ENCODE data around the gene PRKCB. TPM values are rescaled to one million over a fixed set of nuclear protein-coding genes. Genes with fewer than 3 reads are reported as not detected.

The PRKCB gene
- total RNA-seq, 2 experiments from 2014 or later = 21.0 to 51.6 TPM

GRCh38 chr16:23920446-23920845 is 84.7 kb downstream of the PRKCB start:
- H3K9me3 ChIP-seq (ENCODE audit: low read length) = no peaks in the 10 kb centered on the region
- H3K9me2 ChIP-seq (ENCODE audit: insufficient read depth, low read length) = no peaks in the 10 kb centered on the region
- intact Hi-C loops (cut with micrococcal nuclease; ENCODE audit: unreplicated experiment) = no loop called here
- no peaks in the 10 kb centered on the region for H3K36me3 ChIP-seq (ENCODE audit: insufficient read depth, low read length)
- no TSS peak for BruUV-seq (replicated peaks)
- H2AFZ ChIP-seq (ENCODE audit: low read length) = no peak overlapping the region
- H4K20me1 ChIP-seq (ENCODE audit: insufficient read depth, low read length) = no peaks in the 10 kb centered on the region
- no peak for DNase-seq (ENCODE audit: low spot score)
- no peak for TF ChIP-seq EZH2phosphoT487 (IDR thresholded peaks at IDR 0.05; ENCODE audit: borderline replicate concordance, low read depth, low read length)
- TF ChIP-seq, protein P1, sequence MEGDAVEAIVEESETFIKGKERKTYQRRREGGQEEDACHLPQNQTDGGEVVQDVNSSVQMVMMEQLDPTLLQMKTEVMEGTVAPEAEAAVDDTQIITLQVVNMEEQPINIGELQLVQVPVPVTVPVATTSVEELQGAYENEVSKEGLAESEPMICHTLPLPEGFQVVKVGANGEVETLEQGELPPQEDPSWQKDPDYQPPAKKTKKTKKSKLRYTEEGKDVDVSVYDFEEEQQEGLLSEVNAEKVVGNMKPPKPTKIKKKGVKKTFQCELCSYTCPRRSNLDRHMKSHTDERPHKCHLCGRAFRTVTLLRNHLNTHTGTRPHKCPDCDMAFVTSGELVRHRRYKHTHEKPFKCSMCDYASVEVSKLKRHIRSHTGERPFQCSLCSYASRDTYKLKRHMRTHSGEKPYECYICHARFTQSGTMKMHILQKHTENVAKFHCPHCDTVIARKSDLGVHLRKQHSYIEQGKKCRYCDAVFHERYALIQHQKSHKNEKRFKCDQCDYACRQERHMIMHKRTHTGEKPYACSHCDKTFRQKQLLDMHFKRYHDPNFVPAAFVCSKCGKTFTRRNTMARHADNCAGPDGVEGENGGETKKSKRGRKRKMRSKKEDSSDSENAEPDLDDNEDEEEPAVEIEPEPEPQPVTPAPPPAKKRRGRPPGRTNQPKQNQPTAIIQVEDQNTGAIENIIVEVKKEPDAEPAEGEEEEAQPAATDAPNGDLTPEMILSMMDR (conservative IDR thresholded peaks at IDR 0.05; ENCODE audit: low read length) = no peak
- H3K27ac ChIP-seq (ENCODE audit: low read depth, low read length, poor library complexity, severe bottlenecking) = no peak overlapping the region
- H3K4me3 ChIP-seq (ENCODE audit: low read depth, low read length, poor library complexity, severe bottlenecking) = no peak overlapping the region
- no peak overlapping the region for H3K4me2 ChIP-seq (ENCODE audit: low read length)
- ChIA-PET CTCF (ENCODE audit: unreplicated experiment) (no interaction called here), POLR2A (no interaction called here)
- peaks cover 8% of the 10 kb centered on the region for H3K4me1 ChIP-seq (ENCODE audit: insufficient read depth, low read length, poor library complexity, severe bottlenecking)
- H3K79me2 ChIP-seq (ENCODE audit: insufficient read depth, low read depth, low read length) = no peaks in the 10 kb centered on the region

DNA sequence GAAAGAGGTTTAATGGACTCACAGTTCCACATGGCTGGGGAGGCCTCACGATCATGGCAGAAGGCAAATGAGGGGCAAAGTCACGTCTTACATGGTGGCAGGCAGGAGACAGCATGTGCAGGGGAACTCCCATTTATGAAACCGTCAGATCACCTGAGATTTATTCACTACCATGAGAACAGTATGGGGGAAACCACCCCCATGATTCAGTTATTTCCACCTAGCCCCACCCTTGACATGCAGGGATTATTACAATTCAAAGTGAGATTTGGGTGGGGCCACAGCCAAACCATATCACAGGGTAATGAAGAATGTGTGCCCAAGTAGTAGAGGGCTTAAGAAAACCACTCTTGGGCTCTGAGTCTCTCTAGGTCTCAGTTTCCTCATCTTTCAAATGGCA is 85.1 kb downstream of the PRKCB start:
- intact Hi-C loops (cut with micrococcal nuclease; ENCODE audit: unreplicated experiment) = no loop called here
- no TSS peak for BruUV-seq (replicated peaks)
- CTCF ChIA-PET (ENCODE audit: unreplicated experiment) = no interaction called here

GRCh38 chr16:23922406-23922805 is 86.6 kb downstream of the PRKCB start:
- no TSS peak for BruUV-seq (replicated peaks)
- POLR2A ChIA-PET = interaction anchor here (0.7 to 1.0 kb wide), 3 partner anchors 13 to 25 kb away, joined by 3 read pairs; no protein-coding TSS in a partner anchor

More for the DNA sequence above, 85.1 kb downstream of the PRKCB start:
- Histone ChIP-seq H2AFZ (ENCODE audit: low read length) (no peak overlapping the region), H3K4me2 (ENCODE audit: low read length) (no peak overlapping the region), H4K20me1 (ENCODE audit: insufficient read depth, low read length) (no peaks in the 10 kb centered on the region), H3K36me3 (ENCODE audit: insufficient read depth, low read length) (no peaks in the 10 kb centered on the region), H3K27ac (ENCODE audit: low read depth, low read length, poor library complexity, severe bottlenecking) (no peak overlapping the region), H3K9me2 (ENCODE audit: insufficient read depth, low read length) (no peaks in the 10 kb centered on the region), H3K79me2 (ENCODE audit: insufficient read depth, low read depth, low read length) (no peaks in the 10 kb centered on the region), H3K4me1 (ENCODE audit: insufficient read depth, low read length, poor library complexity, severe bottlenecking) (peaks cover 8% of the 10 kb centered on the region), H3K9me3 (ENCODE audit: low read length) (no peaks in the 10 kb centered on the region), H3K4me3 (ENCODE audit: low read depth, low read length, poor library complexity, severe bottlenecking) (no peak overlapping the region)
- POLR2A ChIA-PET = no interaction called here
- TF ChIP-seq, protein P1 (conservative IDR thresholded peaks at IDR 0.05; ENCODE audit: low read length) = no peak
- TF ChIP-seq EZH2phosphoT487 (IDR thresholded peaks at IDR 0.05; ENCODE audit: borderline replicate concordance, low read depth, low read length) = no peak
- no peak for DNase-seq (ENCODE audit: low spot score)

More at GRCh38 chr16:23922406-23922805, 86.6 kb downstream of the PRKCB start:
- H3K79me2 ChIP-seq (ENCODE audit: insufficient read depth, low read depth, low read length) = no peaks in the 10 kb centered on the region
- no peak overlapping the region for H3K27ac ChIP-seq (ENCODE audit: low read depth, low read length, poor library complexity, severe bottlenecking)
- TF ChIP-seq, protein P1 (conservative IDR thresholded peaks at IDR 0.05; ENCODE audit: low read length) = no peak
- no peak for TF ChIP-seq EZH2phosphoT487 (IDR thresholded peaks at IDR 0.05; ENCODE audit: borderline replicate concordance, low read depth, low read length)
- H3K4me2 ChIP-seq (ENCODE audit: low read length) = no peak overlapping the region
- intact Hi-C loops (cut with micrococcal nuclease; ENCODE audit: unreplicated experiment) = no loop called here
- H3K4me3 ChIP-seq (ENCODE audit: low read depth, low read length, poor library complexity, severe bottlenecking) = no peak overlapping the region
- no peaks in the 10 kb centered on the region for H3K36me3 ChIP-seq (ENCODE audit: insufficient read depth, low read length)
- no peaks in the 10 kb centered on the region for H3K4me1 ChIP-seq (ENCODE audit: insufficient read depth, low read length, poor library complexity, severe bottlenecking)
- CTCF ChIA-PET (ENCODE audit: unreplicated experiment) = no interaction called here
- no peaks in the 10 kb centered on the region for H3K9me2 ChIP-seq (ENCODE audit: insufficient read depth, low read length)
- H4K20me1 ChIP-seq (ENCODE audit: insufficient read depth, low read length) = no peaks in the 10 kb centered on the region
- DNase-seq (ENCODE audit: low spot score) = no peak
- H3K9me3 ChIP-seq (ENCODE audit: low read length) = no peaks in the 10 kb centered on the region
- no peak overlapping the region for H2AFZ ChIP-seq (ENCODE audit: low read length)

All from OCI-LY7 (cell line).